ENCODE data around the gene ZNF425.
"Not testable (repeated sequence)": the region's sequence is repeated elsewhere in the genome, so short reads cannot be mapped to it uniquely, and the experiment has no call there.

Gene ZNF425, protein sequence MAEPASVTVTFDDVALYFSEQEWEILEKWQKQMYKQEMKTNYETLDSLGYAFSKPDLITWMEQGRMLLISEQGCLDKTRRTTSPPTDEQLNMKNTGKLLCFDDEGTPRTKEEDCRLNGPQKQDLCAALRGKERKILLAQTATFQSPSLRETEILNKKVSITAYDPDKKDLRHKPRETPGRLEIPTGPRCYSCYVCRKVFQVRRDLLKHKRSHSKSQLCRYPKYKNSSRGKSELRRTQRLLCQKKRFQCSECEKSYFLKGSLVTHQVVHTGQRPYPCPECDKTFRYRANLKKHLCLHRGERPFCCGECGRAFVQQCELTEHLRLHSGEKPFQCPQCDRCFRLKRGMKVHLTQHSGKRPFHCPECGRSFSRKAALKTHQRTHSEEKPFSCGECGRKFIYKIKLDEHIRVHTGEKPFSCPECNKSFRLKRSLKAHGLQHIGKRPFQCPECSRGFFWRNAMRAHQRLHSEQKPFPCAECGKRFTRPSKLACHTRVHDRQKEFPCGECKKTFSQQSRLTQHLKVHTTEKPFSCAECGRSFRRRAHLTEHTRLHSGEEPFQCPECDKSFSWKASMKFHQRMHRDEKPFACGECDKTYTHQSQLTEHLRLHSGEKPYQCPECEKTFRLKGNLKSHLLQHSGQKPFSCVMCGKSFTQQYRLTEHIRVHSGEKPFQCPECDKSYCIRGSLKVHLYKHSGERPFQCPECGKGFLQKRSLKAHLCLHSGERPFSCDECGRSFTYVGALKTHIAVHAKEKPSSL

DNA sequence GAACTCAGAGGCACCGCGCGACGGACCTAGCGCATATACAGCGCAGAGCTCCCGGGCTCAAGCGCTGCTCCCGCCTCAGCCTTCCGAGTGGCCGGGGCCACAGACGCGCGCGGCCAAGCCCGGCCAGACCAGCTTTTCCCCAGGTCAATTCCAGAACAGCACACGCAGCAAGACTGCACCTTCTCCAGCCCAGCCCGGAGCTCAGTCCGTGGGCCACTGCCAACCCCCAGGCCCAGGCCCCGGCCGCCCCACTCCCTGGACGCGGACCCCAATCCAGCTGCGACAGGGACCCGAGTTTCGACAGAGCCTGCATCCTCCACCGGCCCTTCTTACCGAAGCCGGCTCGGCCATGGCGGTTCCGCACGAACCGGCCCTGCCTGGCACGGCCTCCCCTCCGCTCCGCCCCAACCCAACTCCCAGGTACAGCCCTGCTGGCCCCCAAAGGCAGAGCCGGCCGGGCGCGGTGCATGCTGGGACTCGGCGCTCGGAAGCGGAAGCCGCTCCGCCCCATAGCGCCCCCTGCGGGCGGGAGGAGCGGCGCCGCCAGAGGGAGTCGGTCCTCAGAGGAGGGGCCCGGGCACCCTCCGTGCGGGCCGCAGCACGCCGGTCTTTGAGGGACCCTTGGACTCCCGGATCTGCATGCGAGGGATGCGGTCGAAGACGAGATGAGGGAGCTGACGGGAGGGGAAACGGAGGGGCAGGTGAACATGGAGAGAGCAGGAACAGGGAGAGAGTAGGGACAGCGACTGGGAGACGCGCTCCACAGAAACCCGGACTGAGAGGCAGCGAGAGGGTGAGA is at the start of gene ZNF425:
Gene ZNF425, minus strand, starts transcription at position 462 of the 799 bp plus-strand sequence. Its CDS starts 111 bp downstream, at position 351.
- DNase-seq: peak; percentile 98

DNA sequence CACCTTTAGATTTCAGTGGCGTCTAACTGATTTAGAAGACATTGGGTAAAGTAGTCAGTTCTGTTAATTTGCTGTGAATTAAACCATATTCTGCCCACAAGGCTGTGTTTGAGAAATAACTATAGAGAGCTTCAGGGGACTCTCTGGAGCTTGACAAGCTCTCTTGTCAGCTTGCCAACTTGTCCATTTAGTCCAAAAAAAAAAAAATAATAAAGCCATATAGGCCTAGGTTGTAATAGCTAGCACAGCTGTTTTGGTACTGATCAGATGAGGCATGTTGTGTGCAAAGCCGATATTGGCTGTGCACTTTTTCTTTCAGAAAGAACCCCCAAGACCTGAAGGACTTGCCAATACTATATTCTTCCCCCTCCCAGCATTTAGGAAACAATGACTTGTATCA is 49.0 kb upstream of the ZNF425 start:
- DNase-seq: no peak

DNA sequence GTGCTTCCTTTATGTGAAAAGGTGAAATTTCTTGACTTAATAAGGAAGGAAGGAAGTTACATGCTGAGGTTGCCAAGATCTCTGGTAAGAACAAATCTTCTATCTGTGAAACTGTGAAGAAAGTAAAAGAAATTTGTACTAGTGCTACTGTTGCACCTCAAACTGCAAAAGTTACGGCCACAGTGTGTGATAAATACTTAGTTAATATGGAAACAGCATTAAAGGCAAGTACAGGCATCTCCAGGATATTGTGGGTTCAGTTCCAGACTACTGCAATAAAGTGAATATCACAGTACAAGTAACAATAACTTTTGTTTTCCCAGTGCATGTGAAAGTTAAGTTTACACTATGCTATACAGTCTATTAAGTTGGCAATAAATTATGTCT is 46.4 kb upstream of the ZNF425 start:
- DNase-seq: no peak

DNA sequence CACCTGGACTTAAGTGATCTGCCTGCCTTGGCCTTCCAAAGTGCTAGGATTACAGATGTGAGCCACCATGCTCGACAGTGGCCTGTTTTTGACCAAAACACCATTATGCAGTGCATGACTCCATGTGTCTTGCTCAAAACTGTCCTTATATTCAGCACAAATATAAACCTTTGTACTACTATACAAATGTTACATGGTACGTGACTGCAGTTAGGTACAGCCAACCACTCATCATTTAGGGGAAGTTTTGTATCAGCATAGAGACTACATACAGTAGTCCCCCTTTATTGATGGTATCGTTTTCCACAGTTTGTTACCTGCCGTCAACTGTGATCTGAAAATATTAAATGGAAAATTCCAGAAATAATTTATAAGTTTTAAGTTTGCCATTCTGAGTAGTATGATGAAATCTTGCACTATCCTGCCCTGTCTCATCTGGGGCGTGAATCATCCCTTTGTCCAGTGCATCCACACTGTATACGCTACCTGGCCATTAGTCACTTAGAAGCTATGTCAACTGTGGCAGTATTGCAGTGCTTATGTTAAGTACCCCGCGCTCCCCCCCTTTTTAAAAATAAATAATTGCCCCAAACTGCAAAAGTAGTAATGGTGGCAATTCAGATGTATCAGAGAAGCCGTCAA is 45.9 kb upstream of the ZNF425 start:
- DNase-seq: no peak

DNA sequence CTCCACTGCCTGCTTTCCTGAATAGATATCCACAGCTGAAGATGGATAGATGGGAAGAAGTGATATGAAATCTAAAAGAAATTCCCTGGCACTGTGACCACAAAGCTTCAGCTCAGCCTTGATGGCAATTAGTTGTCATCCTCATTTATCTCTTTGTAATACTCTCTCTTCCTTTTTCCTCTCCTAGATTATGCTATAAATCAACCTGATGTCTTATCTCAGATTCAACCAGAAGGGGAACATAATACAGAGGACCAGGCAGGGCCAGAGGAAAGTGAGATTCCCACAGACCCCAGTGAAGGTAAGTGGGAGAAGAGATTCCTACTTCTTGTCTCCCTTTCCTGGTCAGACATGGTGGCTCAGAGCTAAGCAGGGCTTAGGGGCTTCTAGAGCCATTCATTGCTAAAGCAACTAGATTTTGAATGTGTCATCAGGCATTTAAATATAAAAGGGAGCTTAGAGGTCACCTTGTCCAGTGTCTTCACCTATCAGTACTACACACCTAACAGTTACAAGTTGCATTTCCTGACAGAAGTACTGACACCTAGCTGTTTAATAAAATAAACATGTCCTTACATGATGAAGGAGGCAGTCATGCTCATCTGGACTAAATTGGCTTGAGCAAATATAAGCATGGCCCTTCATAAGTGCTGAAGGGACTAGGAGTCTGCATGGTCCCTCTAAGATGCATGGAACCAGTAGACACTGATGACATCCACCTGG is 40.7 kb upstream of the ZNF425 start:
- no peak for DNase-seq

DNA sequence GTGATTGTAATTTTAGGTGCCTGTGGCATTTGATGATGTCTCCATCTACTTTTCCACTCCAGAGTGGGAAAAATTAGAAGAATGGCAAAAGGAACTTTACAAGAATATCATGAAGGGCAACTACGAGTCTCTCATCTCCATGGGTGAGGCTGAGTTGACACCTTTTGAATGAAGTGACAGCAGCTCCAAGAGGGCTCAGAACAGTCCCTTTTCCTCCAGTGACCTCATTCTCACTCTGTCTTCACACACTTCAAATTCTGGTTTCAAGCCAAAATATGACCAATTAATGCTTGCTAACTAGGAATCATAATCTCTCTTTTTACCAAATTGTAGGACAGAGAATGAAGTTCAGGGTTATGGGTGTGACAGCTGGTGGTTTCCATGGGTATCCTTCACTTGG is 40.0 kb upstream of the ZNF425 start:
- DNase-seq: no peak

DNA sequence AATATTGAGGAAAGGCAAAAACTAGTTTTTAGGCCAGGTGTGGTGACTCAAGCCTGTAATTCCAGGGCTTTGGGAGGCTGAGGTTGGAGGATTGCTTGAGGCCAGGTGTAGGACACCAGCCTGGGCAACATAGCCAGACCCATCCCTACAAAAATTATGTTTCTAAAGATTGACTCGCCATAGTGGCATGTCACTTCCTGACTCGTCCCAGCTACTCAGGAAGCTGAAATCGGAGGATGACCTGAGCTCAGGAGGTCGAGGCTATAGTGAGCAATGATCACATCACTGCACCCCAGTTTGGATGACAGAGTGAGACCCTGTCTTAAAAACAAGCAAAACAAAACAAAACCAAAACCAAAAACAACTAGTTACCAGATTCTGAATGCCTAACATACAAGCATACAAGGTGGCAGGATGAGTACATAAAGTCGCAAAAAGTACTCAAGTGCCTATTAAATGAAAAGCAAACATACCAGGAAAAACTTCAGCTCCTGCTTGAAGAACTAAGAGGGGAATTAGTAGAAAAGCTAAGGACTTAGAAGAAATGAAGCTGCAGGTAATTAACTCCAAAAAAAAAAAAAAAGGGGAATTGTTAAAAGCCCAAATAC is 35.2 kb upstream of the ZNF425 start:
- no peak for DNase-seq

DNA sequence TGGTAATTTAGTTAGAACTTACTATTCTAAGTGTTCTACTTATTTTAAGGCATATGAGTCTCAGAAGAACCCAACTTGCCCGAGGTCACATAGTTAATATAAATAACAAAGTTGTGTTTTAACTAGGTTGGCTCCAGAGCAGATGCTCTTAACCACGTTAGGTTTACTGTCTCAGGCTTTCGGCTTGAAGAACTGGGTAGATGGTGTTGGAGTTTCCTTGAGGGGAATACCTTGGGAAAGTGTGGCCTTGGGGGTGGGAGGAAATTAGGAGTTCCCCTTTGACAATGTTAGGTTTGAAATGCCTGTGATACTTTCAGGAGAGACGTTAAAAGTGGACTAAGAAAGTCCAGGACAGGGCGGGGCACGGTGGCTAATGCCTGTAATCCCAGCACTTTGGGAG is 30.8 kb upstream of the ZNF425 start:
- no peak for DNase-seq

DNA sequence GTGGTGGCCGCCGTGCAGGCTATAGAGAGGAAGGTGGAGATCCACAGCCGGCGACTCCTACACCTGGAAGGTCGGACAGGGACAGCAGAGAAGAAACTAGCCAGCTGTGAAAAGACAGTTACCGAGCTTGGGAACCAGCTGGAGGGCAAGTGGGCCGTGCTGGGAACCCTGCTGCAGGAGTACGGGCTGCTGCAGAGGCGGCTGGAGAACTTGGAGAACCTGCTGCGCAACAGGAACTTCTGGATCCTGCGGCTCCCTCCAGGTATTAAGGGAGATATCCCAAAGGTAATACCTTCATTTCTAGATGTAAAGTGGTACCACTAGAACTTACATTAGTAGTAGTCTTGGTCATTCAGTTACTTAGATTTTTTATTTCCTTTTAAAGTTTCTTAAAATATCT is 27.9 kb upstream of the ZNF425 start:
- no peak for DNase-seq

DNA sequence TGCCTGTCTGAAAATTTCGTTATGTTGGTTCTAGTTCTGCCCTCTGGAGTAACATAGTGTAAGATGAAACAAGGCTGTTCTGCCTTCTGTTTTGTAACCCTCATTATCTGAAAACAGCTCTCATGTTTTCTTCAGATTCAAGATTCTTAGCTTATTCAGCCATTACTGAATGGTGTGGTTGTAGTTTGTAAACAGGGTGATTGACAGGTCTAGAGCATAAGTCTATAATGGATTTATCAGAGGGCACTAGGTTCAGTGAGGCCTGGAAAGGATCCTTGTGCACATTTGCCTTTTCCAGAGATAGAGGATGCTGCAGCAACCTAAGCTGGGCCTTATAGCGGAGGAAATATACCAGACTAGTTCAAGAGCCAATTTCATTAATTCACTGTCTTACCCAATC is 27.2 kb upstream of the ZNF425 start:
- no peak for DNase-seq

DNA sequence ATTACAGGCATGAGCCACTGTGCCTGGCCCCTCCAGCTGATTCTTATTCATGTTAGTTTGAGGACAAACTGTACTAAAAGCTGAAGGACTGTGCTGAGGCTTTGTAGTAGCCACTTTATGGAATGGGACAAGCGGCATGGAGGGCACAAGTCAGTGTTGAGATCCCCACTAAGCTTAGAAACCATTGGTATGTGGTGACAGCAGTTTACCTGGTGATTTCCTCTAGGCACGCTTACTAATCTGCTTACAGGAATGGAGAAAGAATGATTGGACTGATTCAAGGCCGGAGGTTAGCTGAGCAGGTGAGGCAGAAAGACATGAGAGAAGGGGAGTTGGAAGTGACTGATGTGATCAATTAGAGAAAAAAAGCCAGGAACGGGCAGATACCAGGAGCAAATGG is 24.9 kb upstream of the ZNF425 start:
- DNase-seq: no peak

DNA sequence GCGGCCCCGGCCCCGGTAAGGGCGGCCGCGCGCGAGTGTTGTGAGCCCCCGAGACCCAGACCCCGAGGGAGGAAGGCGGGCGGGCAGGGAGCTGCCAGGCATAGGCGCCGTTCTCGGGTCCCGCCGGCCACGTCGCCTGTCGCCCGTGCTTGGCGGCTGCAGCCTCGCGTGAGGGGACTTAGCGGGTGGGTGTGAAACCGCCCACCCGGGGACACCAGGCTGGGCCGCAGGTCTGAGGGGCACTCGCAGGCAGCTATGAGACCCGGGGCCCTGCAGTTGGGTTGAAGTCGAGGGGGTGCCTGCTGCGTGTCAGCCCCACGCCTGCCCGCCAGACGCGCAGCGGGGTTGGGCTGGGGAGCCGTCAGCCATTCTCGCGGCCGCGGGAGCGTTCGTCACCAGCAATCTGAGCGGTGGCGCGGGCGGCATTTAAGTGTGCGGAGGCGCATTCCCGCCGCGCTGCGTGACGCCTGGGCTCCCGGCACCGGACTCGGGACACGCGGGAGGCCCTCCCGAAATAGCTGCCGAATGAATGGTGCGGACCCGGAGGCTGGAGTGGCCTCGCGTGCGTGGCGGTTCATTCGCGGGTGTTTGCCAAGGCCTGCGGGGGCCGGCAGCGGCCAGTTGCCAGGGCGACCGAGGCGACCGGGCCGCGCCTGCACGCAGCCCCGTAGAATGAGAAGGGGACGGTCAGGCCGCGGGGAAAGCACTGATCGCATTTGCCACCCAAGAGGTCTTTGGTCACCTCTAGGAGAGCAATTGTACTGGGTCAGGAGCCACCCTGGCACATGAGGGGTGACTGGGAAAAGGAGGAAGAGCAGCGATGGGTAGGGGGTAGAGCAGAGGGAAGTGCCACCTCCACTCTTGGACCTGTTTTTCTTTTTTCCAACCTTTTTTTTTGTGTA is 21.9 kb upstream of the ZNF425 start:
- peak; percentile 86 for DNase-seq

DNA sequence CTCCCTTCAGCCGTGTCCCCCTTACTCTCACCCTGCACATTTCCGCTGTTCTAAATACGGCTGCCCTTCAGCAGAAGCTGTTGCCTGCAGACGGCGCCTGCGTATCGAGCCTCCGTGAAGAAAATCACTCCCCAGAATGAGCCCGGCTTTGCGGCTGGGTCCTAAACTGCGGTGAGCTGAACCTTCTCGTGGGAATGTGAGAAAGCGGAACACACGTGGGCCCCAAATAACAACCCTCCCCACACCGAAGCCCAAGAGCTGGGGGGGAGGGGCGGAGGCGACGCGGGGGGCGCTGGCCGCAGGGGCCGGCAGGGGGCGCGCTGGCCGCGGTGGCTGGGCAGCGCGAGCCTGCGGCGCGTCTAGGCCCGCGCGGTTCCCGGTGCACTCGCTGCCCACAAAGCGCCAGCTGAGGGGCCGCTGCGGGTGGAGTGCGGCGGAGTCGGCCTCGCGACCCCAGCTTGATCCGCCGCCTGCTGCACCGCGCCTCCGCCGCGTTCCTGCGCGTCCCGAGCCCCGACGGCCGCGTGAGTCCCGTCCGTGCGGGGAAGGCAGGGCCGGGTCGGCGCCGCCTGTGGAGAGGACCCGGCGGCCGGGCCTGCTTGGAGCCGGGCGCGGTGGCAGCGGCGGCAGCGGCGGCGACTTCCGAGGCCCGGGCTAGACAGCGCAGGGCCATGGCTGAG is 21.1 kb upstream of the ZNF425 start, which contains the start of gene ZNF398:
Gene ZNF398, plus strand, starts transcription at position 382 of the 680 bp plus-strand sequence. Its CDS starts 290 bp downstream, at position 672.
- peak; percentile 93 for DNase-seq

DNA sequence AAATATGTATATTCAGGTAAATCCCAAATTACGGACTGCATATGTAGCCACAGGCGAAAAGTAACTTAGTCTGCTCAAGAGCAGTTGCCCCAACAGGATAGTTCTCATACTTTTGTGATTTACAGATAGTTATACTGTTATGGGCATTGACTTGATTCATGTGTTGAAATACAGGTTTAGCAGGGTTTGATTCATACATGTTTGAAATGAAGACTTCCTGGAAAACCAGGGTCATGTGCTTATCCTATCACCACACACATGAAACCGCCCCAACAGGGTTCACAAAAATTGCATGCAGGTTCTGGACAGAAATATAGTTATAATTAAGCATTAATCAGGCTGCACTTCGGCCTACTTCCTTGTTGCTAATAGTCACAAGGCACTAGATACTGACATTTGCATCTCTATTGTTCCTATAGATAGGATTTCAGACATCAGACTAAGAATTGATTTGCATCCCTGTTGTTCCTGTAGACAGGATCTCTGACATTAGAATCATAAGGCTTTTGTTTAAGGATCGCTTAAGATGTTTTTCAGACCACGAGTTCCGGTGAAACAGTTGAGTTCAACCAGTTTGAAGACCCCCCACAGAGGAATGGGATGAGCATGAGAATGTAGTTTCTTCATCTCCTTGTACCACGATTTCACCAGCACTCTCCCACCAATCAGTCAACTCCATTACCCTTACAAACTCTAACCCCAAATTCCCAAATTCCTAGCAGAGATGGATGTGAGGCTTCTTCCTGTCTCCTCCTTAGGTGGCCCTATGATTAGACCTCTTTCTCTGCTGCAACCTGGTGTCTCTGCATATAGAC is 19.1 kb upstream of the ZNF425 start:
- DNase-seq: no peak

DNA sequence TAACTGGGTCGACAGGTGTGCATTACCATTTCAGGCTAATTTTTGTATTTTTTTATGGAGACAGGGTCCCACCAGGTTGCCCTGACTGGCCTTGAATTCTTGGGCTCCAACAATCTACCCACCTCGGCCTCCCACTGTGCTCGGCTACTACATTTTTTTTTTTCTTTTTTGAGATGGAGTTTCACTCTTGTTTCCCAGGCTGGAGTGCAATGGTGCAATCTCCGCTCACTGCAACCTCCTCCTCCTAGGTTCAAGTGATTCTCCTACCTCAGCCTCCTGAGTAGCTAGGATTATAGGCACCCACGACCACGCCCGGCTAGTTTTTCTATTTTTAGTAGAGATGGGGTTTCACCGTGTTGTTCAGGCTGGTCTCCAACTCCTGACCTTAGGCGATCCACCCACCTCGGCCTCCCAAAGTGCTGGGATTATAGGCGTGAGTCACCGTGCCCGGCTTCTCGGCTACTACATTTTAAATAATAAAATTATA is 18.4 kb upstream of the ZNF425 start:
- DNase-seq: not testable (repeated sequence)

DNA sequence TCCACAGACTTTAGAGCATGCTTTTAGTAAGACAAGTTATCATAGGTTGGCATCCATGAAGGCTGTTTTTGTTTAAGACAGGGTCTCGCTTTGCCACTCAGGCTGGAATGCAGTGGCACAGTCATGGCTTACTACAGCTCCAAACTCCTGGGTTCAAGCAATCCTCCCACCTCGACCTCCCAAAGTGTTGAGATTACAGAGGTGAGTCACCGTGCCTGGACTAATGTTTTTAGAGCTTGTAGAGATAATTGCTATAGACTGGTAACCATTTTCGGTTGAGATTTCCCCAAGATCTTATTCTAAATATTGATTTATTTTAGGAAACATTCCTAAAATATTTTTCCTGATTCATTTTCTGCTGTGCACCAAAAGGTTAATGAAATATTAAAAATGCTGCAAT is 15.8 kb upstream of the ZNF425 start:
- no peak for DNase-seq

DNA sequence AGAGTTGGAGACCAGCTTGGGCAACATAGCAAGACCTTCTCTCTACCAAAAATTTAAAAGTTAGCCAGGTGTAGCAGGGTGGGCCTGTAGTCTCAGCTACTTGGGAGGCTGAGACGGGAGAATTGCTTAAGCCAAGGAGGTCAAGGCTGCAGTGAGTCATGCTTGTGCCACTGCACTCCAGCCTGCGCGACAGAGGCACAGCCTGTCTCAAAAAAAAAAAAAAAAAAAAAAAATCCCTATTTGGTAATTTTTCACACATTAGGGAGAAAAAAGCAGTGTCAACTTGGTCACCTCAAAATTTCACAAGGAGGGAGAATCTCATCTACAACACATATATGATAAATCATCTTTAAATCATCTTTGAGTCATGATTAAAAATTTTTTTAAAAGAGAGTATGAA is 14.7 kb upstream of the ZNF425 start:
- no peak for DNase-seq

DNA sequence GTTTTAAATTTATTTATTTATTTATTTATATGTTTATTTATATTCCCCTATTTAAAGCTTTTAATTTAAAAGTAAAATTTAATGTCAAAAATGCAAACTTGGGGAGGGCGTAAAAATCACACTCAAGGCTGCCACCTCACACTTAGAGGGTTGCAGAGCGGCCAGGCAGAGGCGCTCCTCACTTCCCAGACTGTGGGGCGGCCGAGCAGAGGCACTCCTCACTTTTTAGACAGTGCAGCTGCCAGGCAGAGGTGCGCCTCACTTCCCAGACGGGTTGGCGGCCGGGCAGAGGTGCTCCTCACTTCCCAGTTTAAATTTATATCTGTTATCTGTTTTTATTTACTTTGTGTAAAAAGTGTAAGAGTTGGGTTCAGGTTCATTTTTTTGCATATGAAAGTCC is 10.0 kb upstream of the ZNF425 start:
- DNase-seq: no peak
